Measurements from ENCODE around the gene GMEB1. TPM values are rescaled to one million over a fixed set of nuclear protein-coding genes. Genes with fewer than 3 reads are reported as not detected.
"Not testable (repeated sequence)": the region's sequence is repeated elsewhere in the genome, so short reads cannot be mapped to it uniquely, and the experiment has no call there.

GMEB1 gene
- total RNA-seq, 3 donors from 2014 or later (not counting 1 experiment from before 2014, with no cell fraction given) = 26.1 to 29.1 (median 28.3) TPM

- H3K27ac Mint-ChIP-seq = no peak overlapping the region
- TF ChIP-seq CTCF (IDR thresholded peaks at IDR 0.05) = no peak
- DNase-seq = no peak
- no peak overlapping the region for H3K4me3 Mint-ChIP-seq
- intact Hi-C loops (cut with micrococcal nuclease) = loop anchor here (5.0 kb wide), 1 partner anchor 38 kb away; the partner anchor contains the start of gene TAF12
- no peaks in the 10 kb centered on the region for H3K36me3 Mint-ChIP-seq
- no peaks in the 10 kb centered on the region for H3K27me3 Mint-ChIP-seq (ENCODE audit: low read depth in 2 of 2)
- no peaks in the 10 kb centered on the region for H3K4me1 ChIP-seq (ENCODE audit: control insufficient read depth, insufficient read depth, low read length)
- H3K9me3 Mint-ChIP-seq = no peaks in the 10 kb centered on the region
- ATAC-seq = no peak
- WGBS (ENCODE audit: insufficient coverage) = 100% methylated on average over 4 of the region's 4 CpGs
- peaks cover 0 to 9% of the 10 kb centered on the region in 2 donors for H3K4me1 Mint-ChIP-seq
- no peak overlapping the region for H3K4me3 ChIP-seq (ENCODE audit: low read length)
- no peaks in the 10 kb centered on the region for H3K27me3 ChIP-seq (ENCODE audit: control insufficient read depth, insufficient read depth, low read length)
- H3K27ac ChIP-seq (ENCODE audit: low read length) = no peak overlapping the region
- no peaks in the 10 kb centered on the region for H3K9me3 ChIP-seq (ENCODE audit: control insufficient read depth, insufficient read depth, low read length)
- peaks cover 21% of the 10 kb centered on the region for H3K36me3 ChIP-seq (ENCODE audit: control insufficient read depth, insufficient read depth, low read length)
Measured at GRCh38 chr1:28680151-28680550, 11.6 kb downstream of the GMEB1 start.

GRCh38 chr1:28682840-28683239 lies 14.3 kb downstream of the GMEB1 start:
- Mint-ChIP-seq H3K27ac (no peak overlapping the region), H3K4me1 (peaks cover 5 to 9% of the 10 kb centered on the region in 2 donors), H3K27me3 (ENCODE audit: low read depth in 2 of 2) (no peaks in the 10 kb centered on the region), H3K4me3 (no peak overlapping the region), H3K9me3 (no peaks in the 10 kb centered on the region), H3K36me3 (no peaks in the 10 kb centered on the region)
- Histone ChIP-seq H3K27me3 (ENCODE audit: control insufficient read depth, insufficient read depth, low read length) (no peaks in the 10 kb centered on the region), H3K4me3 (ENCODE audit: low read length) (no peak overlapping the region), H3K36me3 (ENCODE audit: control insufficient read depth, insufficient read depth, low read length) (peaks cover 27% of the 10 kb centered on the region), H3K4me1 (ENCODE audit: control insufficient read depth, insufficient read depth, low read length) (no peaks in the 10 kb centered on the region), H3K27ac (ENCODE audit: low read length) (no peak overlapping the region), H3K9me3 (ENCODE audit: control insufficient read depth, insufficient read depth, low read length) (no peaks in the 10 kb centered on the region)
- no peak for TF ChIP-seq CTCF (IDR thresholded peaks at IDR 0.05)
- WGBS (ENCODE audit: insufficient coverage) = 95% methylated on average over 6 of the region's 6 CpGs
- intact Hi-C loops (cut with micrococcal nuclease) = loop anchor here (5.0 kb wide), 1 partner anchor 41 kb away; the partner anchor contains the start of gene TAF12
- no peak for DNase-seq
- ATAC-seq = no peak

GRCh38 chr1:28684937-28685336 lies 16.4 kb downstream of the GMEB1 start:
- DNase-seq (no peak), ATAC-seq (no peak)
- Histone ChIP-seq H3K27ac (ENCODE audit: low read length) (no peak overlapping the region), H3K36me3 (ENCODE audit: control insufficient read depth, insufficient read depth, low read length) (peaks cover 32% of the 10 kb centered on the region), H3K27me3 (ENCODE audit: control insufficient read depth, insufficient read depth, low read length) (no peaks in the 10 kb centered on the region), H3K4me1 (ENCODE audit: control insufficient read depth, insufficient read depth, low read length) (no peaks in the 10 kb centered on the region), H3K4me3 (ENCODE audit: low read length) (no peak overlapping the region), H3K9me3 (ENCODE audit: control insufficient read depth, insufficient read depth, low read length) (no peaks in the 10 kb centered on the region)
- Mint-ChIP-seq H3K4me3 (no peak overlapping the region), H3K27me3 (ENCODE audit: low read depth in 2 of 2) (no peaks in the 10 kb centered on the region), H3K27ac (no peak overlapping the region), H3K36me3 (no peaks in the 10 kb centered on the region), H3K4me1 (peaks cover 5 to 9% of the 10 kb centered on the region in 2 donors), H3K9me3 (no peaks in the 10 kb centered on the region)
- no peak for TF ChIP-seq CTCF (IDR thresholded peaks at IDR 0.05)
- 92% methylated on average over 3 of the region's 4 CpGs for WGBS (ENCODE audit: insufficient coverage)
- intact Hi-C loops (cut with micrococcal nuclease) = loop anchor here (5.0 kb wide), 1 partner anchor 43 kb away; the partner anchor contains the start of gene TAF12

- not testable (repeated sequence) for H3K4me1 Mint-ChIP-seq
Measured at GRCh38 chr1:28691627-28692026, 23.0 kb downstream of the GMEB1 start.

More at GRCh38 chr1:28691627-28692026, 23.0 kb downstream of the GMEB1 start:
- WGBS (ENCODE audit: insufficient coverage) = 100% methylated on average over 1 of the region's 1 CpG
- H3K9me3 Mint-ChIP-seq; H3K9me3 ChIP-seq (ENCODE audit: control insufficient read depth, insufficient read depth, low read length); ATAC-seq; DNase-seq; H3K27me3 Mint-ChIP-seq (ENCODE audit: low read depth in 2 of 2); H3K27ac ChIP-seq (ENCODE audit: low read length); H3K36me3 Mint-ChIP-seq; H3K4me1 ChIP-seq (ENCODE audit: control insufficient read depth, insufficient read depth, low read length); intact Hi-C loops (cut with micrococcal nuclease); H3K27me3 ChIP-seq (ENCODE audit: control insufficient read depth, insufficient read depth, low read length); H3K4me3 Mint-ChIP-seq; H3K4me3 ChIP-seq (ENCODE audit: low read length): not testable (repeated sequence)
- peak overlapping the region in 1 of 2 donors; percentile 3 for H3K27ac Mint-ChIP-seq
- peaks cover 31% of the 10 kb centered on the region for H3K36me3 ChIP-seq (ENCODE audit: control insufficient read depth, insufficient read depth, low read length)

All from natural killer cell (primary cell).